Measurements from ENCODE around the gene KCNMB1.
A peak's percentile ranks its signal among the peaks of the same experiment; 100 is the strongest.

The KCNMB1 gene

GRCh38 chr5:170427672-170428236 lies 38.6 kb upstream of the KCNMB1 start:
- no peak for TF ChIP-seq CTCF (IDR thresholded peaks at IDR 0.05; ENCODE audit: insufficient read depth, low read length, poor library complexity, severe bottlenecking)
- Histone ChIP-seq H3K27me3 (replicated peaks; ENCODE audit: control insufficient read depth, insufficient read depth, low read length) (peaks cover 2% of the 10 kb centered on the region), H3K4me3 (replicated peaks; ENCODE audit: low read depth, low read length) (no peak overlapping the region), H3K36me3 (ENCODE audit: control insufficient read depth, insufficient read depth, low read length) (no peaks in the 10 kb centered on the region)
- DNase-seq (ENCODE audit: extremely low read depth, insufficient read length), result no peak

- no peak for TF ChIP-seq CTCF (IDR thresholded peaks at IDR 0.05; ENCODE audit: insufficient read depth, low read length, poor library complexity, severe bottlenecking)
- Histone ChIP-seq H3K4me3 (replicated peaks; ENCODE audit: low read depth, low read length) (no peak overlapping the region), H3K36me3 (ENCODE audit: control insufficient read depth, insufficient read depth, low read length) (no peaks in the 10 kb centered on the region), H3K27me3 (replicated peaks; ENCODE audit: control insufficient read depth, insufficient read depth, low read length) (peaks cover 2% of the 10 kb centered on the region)
- DNase-seq (ENCODE audit: extremely low read depth, insufficient read length), result no peak
Measured at GRCh38 chr5:170426786-170427185, 37.6 kb upstream of the KCNMB1 start.

- TF ChIP-seq CTCF (IDR thresholded peaks at IDR 0.05; ENCODE audit: insufficient read depth, low read length, poor library complexity, severe bottlenecking), result peak; percentile 78
- H3K36me3 ChIP-seq (ENCODE audit: control insufficient read depth, insufficient read depth, low read length), result no peaks in the 10 kb centered on the region
- no peak for DNase-seq (ENCODE audit: extremely low read depth, insufficient read length)
- no peak overlapping the region for H3K4me3 ChIP-seq (replicated peaks; ENCODE audit: low read depth, low read length)
- peaks cover 2% of the 10 kb centered on the region for H3K27me3 ChIP-seq (replicated peaks; ENCODE audit: control insufficient read depth, insufficient read depth, low read length)
Measured at GRCh38 chr5:170426149-170426767, 37.1 kb upstream of the KCNMB1 start.

GRCh38 chr5:170425731-170426130 lies 36.6 kb upstream of the KCNMB1 start:
- no peaks in the 10 kb centered on the region for H3K36me3 ChIP-seq (ENCODE audit: control insufficient read depth, insufficient read depth, low read length)
- H3K27me3 ChIP-seq (replicated peaks; ENCODE audit: control insufficient read depth, insufficient read depth, low read length), result peaks cover 2% of the 10 kb centered on the region
- no peak for TF ChIP-seq CTCF (IDR thresholded peaks at IDR 0.05; ENCODE audit: insufficient read depth, low read length, poor library complexity, severe bottlenecking)
- no peak overlapping the region for H3K4me3 ChIP-seq (replicated peaks; ENCODE audit: low read depth, low read length)
- no peak for DNase-seq (ENCODE audit: extremely low read depth, insufficient read length)

GRCh38 chr5:170424629-170425028 lies 35.5 kb upstream of the KCNMB1 start:
- H3K36me3 ChIP-seq (ENCODE audit: control insufficient read depth, insufficient read depth, low read length), result no peaks in the 10 kb centered on the region
- no peak for TF ChIP-seq CTCF (IDR thresholded peaks at IDR 0.05; ENCODE audit: insufficient read depth, low read length, poor library complexity, severe bottlenecking)
- DNase-seq (ENCODE audit: extremely low read depth, insufficient read length), result no peak
- peaks cover 2% of the 10 kb centered on the region for H3K27me3 ChIP-seq (replicated peaks; ENCODE audit: control insufficient read depth, insufficient read depth, low read length)
- H3K4me3 ChIP-seq (replicated peaks; ENCODE audit: low read depth, low read length), result no peak overlapping the region

Data from GM06990 (cell line).